GM18861 (cell line): ENCODE measurements around the gene SVOPL.
A peak's percentile ranks its signal among the peaks of the same experiment; 100 is the strongest.

Experiments used
- ATAC-seq: cut with Tn5 transposase; IDR thresholded peaks from one replicate; pipeline ENCODE4 v1.9.1; 2021; ENCODE audit not compliant: unreplicated experiment

SVOPL gene

DNA sequence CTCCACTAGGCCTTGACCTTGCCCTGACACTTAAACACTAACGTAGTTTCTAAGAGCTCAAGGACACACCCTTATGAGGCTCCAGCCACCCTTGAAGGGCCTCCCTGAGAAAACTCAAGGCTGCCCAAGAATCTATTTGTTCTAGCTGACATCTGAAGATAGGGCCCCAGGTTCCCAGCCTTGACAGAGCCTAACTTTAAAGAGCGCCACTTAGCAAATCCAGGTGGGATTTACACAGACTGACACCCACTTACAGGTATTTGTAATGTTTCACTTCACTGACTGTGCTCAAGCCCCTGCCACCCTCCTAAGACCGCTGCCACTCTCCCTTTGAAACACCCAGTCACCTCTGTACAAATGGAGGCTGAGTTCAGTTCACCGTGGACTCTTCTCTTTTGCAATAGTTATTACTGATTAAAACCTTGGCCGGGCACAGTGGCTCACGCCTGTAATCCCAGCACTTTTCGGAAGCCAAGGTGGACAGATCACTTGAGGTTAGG is 90.4 kb downstream of the SVOPL start:
- ATAC-seq, result no peak

DNA sequence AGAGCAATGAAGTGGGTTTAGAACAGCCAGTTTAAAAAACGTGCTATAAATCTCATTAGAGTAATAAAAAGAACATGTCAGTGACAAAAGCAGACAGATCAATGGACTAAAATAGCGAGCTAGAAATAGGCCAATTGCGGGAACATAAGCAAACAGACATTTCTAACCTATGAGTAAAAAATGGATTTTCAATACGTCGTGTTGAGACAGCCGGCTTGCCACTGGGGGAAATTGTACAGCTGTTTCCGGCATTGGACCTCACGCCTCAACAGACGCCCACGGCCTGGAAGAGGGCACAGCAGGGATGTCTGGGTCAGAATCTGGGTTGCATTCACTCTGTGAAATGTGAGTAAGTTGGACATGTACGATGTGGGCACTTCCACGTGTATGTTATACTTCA is 92.9 kb downstream of the SVOPL start:
- no peak for ATAC-seq

DNA sequence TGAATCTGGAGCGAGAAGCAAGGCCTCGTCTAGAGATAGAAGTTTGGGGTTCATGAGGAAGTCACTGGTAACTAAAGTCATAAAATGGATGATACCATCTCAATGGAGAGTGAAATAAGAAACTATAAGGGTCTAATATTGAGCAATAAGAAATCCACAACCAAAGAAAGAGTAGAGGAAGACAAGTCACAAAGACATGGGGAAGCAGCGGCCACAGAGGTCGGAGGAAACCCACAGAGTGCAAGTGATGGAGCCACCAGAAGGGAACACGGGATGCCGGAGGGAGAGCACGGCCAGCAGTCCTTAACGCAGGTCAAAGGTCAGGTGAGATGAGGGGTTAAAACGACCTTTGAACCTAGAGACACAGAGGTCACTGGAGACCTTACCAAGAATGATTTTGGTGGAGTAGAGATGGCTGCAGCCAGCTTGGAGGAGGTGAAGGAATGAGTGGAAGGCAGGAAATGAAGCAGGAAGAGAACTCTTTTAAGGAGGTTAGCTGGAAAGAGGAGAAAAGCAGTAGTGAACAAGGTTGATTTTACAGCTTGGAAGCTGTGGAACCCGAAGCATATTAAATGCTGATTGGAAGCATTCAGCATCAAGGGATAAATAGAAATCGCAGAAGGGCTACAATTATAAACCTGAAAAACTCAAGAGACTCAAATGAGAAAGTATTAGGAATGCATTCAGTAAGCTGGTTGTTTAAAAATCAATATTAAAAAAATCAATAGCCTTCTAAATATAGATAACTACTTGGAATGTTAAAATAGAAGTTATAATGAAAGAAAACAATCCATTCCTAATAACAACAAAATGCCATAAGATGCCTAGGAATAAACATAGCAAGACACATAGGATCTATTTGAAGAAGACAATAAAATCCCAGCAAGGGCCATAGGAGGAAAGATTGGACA is 93.7 kb downstream of the SVOPL start:
- ATAC-seq, result no peak

GRCh38 chr7:138606236-138606635 is 94.9 kb downstream of the SVOPL start:
- ATAC-seq, result no peak

DNA sequence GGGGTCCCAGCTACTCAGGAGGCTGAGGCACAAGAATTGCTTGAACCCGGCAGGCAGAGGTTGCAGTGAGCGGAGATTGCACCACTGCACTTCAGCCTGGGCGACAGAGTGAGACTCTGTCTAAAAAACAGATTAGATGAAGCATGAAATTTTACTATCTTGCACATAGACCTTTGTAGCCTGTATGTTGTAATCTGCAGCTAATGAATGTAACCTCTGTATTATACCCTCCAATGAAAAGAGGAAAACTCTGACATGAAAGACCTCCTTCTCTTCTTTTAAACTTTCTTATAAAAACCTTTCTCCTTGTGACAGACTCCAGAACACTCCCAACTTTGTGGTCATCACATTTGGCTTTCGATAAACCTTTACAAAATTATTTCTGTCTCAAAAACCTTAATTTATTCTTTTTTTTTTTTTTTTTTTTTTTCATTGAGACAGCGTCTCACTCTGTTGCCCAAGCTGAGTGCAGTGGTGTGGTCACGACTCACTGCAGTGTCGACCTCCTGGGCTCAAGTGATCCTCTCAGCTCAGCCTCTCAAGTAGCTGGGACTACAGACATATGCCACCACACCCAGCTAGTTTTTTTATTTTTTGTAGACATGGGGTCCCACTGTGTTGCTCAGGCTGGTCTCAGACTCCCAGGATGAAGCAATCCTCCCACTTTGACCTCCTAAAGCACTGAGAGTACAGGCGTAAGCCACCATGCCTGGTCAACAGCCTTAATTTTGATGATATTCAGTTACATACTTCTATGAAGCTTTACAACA is 97.4 kb downstream of the SVOPL start:
- no peak for ATAC-seq

- ATAC-seq, result no peak
Measured at GRCh38 chr7:138602451-138602850, 98.7 kb downstream of the SVOPL start.

DNA sequence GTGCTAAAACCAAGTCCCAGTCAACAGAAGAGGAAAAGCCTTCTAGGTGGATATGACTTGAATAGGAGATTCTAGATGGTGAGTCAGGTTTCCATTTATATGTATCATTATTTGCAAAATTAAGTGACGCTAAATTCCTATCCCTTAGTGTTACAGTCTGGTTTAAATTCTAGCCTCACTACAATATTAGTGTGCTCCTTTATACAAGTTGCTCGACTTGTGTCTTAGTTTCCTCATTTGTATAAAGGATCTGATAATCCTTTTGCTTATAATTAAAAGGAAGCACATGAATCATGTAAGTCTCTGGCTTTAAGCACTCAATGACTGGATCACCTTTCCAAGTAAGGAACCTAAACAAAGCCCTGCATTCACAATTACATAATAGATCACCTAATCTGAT is 105.7 kb downstream of the SVOPL start:
- no peak for ATAC-seq

DNA sequence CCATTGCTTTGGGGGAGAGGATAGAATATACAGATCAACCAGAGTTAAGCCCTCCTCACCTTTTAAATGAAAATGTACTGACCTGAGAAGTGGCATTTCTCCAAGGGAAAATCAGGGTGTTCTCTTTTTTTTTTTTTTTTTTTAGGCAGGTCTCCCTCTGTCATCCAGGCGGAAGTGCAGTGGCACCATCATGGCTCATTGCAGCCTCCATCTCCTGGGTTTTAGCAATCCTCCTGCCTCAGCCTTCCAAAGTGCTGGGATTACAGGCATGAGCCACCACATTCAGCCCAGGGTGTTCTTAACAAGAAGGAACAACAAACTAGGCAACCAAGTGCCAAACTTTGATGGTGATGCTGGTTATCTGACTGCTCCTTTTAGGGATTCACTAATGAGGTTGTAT is 111.0 kb downstream of the SVOPL start:
- ATAC-seq, result no peak

DNA sequence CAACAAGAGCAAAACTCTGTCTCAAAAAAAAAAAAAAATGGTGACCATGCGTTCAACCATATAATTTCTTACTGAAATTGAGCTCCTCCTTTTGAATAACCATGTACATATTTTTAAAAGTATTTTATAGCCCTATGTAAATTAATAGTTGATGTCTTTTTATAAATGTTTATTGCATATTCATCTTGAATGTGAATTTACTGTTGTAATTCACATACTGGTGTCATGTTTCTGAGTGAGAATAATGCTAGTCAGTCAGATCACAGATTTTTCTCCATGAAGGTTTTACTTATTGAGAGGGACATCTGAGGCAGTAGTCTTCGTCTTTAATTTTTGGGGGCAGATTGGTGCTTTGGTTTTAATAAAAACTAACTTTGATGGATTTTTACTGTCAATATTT is 112.2 kb downstream of the SVOPL start:
- ATAC-seq, result no peak

GRCh38 chr7:138587485-138587884 is 113.7 kb downstream of the SVOPL start:
- ATAC-seq, result no peak

DNA sequence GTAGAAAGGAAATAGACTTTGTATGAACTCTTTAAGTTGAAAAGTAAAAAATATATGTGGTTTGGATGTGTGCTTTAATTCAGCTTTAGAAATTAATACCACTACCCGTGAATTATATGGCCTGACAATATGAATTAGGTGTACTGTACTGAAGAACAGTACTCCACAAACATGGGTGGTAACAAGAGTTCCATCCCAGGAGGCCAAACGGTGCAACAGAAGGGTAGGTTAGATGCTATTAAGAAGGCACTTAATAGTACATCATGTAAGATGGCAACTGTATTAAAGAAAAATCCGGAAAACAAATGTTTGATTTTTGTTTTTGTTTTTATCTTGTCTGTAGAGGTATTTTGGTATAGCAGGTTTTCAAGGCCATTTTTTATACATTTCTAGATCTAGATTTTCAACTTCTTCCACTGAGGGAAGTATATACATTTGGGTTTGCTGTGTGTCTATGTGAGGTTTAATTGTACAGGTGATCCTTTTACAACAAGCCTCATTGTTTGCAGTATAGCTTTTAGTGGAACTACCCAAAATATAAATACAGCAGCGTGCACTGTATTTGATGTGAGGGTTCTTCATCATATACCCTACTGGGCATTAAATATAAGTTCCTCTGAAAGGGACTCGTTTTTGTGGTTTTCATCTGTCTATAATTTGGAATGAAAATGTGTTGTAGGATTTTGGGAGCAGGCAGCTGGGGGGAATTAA is 115.7 kb downstream of the SVOPL start:
- ATAC-seq, result no peak

DNA sequence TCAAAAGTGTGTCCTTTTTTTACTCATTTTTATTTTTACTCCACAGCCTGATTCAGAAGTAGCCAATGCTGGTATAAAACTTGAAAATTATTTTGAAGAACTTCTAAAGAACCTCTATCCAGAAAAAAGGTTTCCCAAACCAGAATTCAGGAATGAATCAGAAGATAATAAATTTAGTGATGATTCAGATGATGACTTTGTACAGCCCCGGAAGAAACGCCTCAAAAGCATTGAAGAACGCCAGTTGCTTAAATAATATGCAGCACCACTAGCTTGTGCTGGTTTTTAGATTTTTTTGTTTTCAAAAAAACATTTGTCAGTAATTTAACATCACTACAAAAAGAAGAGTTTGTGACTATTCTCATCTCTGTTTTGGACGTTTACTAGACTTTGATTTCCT is 116.5 kb downstream of the SVOPL start:
- no peak for ATAC-seq

- ATAC-seq, result no peak
Measured at GRCh38 chr7:138584283-138584682, 116.9 kb downstream of the SVOPL start.

DNA sequence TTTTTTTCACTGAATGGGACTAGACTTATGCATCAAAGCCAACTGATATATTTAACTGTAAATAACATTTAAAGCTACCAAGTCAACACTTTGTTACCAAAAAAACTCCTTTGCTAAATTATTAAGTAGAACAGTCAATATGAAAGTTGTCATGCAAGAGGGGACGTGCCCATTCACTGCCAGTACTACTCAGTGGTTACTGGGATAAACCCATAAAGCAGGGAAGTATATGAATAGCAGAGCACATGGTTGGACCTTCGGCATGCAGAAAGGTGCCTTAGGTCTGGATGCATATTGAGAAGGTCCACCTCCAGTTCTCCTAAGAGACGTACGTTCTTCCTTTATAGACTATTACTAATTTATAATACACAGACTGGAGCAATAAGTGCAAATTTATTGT is 120.1 kb downstream of the SVOPL start:
- peak; percentile 47 for ATAC-seq

GRCh38 chr7:138579671-138580070 is 121.5 kb downstream of the SVOPL start:
- no peak for ATAC-seq

- no peak for ATAC-seq
Measured at GRCh38 chr7:138579136-138579535, 122.0 kb downstream of the SVOPL start.

DNA sequence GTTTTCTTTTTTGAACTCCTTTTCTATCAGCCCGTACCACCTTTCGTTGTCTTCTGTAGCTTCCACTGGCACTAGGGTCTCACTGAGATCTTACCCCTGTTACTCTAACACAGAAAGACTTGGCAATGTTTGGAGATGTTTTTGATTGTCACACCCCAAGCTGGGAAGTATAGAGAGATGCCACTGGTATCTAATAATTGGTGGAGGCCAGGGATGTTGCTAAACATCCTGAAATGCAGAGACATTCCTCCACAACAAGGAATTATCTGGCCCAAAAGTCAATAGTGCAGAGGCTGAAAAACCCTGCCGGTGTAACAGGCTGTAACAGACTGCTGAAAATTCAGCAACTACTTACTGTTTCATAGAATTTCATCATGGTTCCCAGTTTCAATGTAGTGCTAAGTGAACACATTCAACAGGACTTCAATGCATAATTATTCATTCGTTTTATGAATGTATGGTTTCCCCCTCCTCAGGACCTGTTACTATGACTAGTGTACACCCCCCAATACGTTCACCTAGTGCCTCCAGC is 125.2 kb downstream of the SVOPL start:
- ATAC-seq, result no peak

DNA sequence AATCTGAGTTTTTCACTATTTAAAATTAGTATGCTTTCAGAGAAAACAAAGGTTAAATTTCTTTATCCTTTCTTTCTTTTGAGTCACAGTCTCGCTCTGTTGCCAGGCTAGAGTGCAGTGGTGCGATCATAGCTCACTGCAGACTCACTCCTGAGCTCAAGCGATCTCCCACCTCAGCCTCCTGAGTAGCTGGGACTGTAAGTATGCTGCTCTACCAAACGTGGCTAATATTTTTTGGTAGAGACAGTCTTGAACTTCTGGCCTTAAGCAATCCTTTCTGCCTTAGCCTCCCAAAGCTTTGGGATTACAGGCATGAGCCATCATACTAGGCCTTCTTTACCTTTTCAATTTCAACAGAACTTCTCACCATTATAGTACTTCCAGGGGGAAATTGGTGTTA is 127.4 kb downstream of the SVOPL start:
- no peak for ATAC-seq

GRCh38 chr7:138570715-138571114 is 130.4 kb downstream of the SVOPL start:
- ATAC-seq, result no peak

DNA sequence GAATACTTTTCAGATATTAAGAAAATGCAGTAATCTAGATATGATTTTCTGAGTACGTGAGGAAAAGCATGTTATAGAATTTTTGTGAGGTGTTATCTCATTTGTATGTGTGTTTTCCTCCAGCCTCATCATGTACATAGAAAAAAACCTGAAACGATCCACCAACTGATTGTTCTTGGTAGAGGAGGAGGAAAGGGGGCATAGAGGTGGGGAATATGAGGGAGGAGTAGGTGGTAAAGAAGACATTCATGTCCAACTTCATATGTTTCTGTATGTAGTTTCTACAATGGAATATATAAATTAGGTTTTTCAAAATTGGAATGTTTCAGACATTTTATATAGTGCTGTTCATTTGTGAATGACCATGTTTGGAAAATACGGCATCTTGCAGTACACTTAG is 131.7 kb downstream of the SVOPL start:
- ATAC-seq, result no peak

- ATAC-seq, result no peak
Measured at GRCh38 chr7:138568655-138569054, 132.5 kb downstream of the SVOPL start.
